Tibial nerve (tissue), 4 donors: ENCODE measurements around the gene CLRN2. TPM values are rescaled to one million over a fixed set of nuclear protein-coding genes. Genes with fewer than 3 reads are reported as not detected.

ENCODE experiments used
- DNase-seq, 2 donors: peaks; one replicate each; pipeline ENCODE4 v3.0.0-alpha.2; 2019; ENCODE audit warnings: low spot score in 2 of 2
- H3K27ac ChIP-seq, 4 donors: fragments of 200-600 bp; sonication (generic) in 3 of 4; one replicate each; pipeline ENCODE4 v1.5.1; 2017 to 2019; ENCODE audit warnings: mild to moderate bottlenecking in 1 of 4
- H3K27me3 ChIP-seq, 2 donors: fragments of 200-600 bp; sonication (generic) in 1 of 2; one replicate each; pipeline versions ENCODE4 v1.5.1 to v1.6.0; 2017 to 2019
- H3K36me3 ChIP-seq, 3 donors: fragments of 200-600 bp; sonication (generic); one replicate each; pipeline ENCODE4 v1.5.1; 2018 to 2019
- H3K4me1 ChIP-seq, 4 donors: fragments of 200-600 bp; sonication (generic) in 3 of 4; one replicate each; pipeline ENCODE4 v1.5.1; 2017 to 2019
- H3K4me3 ChIP-seq, 4 donors: fragments of 200-600 bp; sonication (generic) in 3 of 4; one replicate each; pipeline ENCODE4 v1.5.1; 2017 to 2019; ENCODE audit warnings: mild to moderate bottlenecking in 1 of 4, moderate library complexity in 1 of 4
- H3K9me3 ChIP-seq, 4 donors: fragments of 200-600 bp; sonication (generic) in 3 of 4; one replicate each; pipeline ENCODE4 v1.5.1; 2017 to 2019
- CTCF ChIP-seq, 5 experiments: fragments of 200-600 bp in 3 of 5; fragments of 450-650 bp in 2 of 5; sonication (generic) in 3 of 5; IDR thresholded peaks; one replicate each; pipeline ENCODE4 v1.5.1; 2016 to 2019; ENCODE audit warnings: antibody characterized with exemption in 5 of 5, mild to moderate bottlenecking in 3 of 5, moderate library complexity in 2 of 5
- EP300 ChIP-seq, 2 donors: sonication (generic); formaldehyde crosslinking; IDR thresholded peaks; one replicate each; pipeline ENCODE4 v1.6.1; 2017; ENCODE audit warnings: antibody characterized with exemption in 2 of 2, mild to moderate bottlenecking in 1 of 2
- POLR2A ChIP-seq, 2 donors: fragments of 450-650 bp; IDR thresholded peaks; one replicate each; pipeline ENCODE4 v1.6.1; 2017; ENCODE audit warnings: antibody characterized with exemption in 2 of 2, mild to moderate bottlenecking in 2 of 2, moderate library complexity in 2 of 2
- WGBS, 2 donors: methylation state at CpG; one replicate each; pipeline ENCODE4 v1.1.5; 2018; 5-methylcytosine and 5-hydroxymethylcytosine counted together
- total RNA-seq, 4 donors: library from RNA; depleted of rRNA; stranded (reverse); fragments of >200 nt; gene quantifications; one replicate each; pipeline ENCODE4 v1.1.0, GENCODE V29; 2016

Gene CLRN2
- total RNA-seq, 4 donors from 2014 or later: not detected

GRCh38 chr4:17521595-17521994 lies 6.6 kb downstream of the CLRN2 start:
- Histone ChIP-seq H3K9me3 (no peaks in the 10 kb centered on the region), H3K4me1 (no peaks in the 10 kb centered on the region), H3K27me3 (no peaks in the 10 kb centered on the region), H3K4me3 (no peak overlapping the region), H3K36me3 (no peaks in the 10 kb centered on the region), H3K27ac (no peak overlapping the region)
- 84 to 86% methylated on average over 5 of the region's 5 CpGs for WGBS, 2 donors
- TF ChIP-seq CTCF (IDR thresholded peaks at IDR 0.05) (no peak), EP300 (IDR thresholded peaks at IDR 0.05) (no peak), POLR2A (IDR thresholded peaks at IDR 0.05) (no peak)
- DNase-seq: no peak

GRCh38 chr4:17523662-17524061 lies 8.7 kb downstream of the CLRN2 start:
- Histone ChIP-seq H3K27ac (no peak overlapping the region), H3K36me3 (no peaks in the 10 kb centered on the region), H3K9me3 (no peaks in the 10 kb centered on the region), H3K4me1 (no peaks in the 10 kb centered on the region), H3K27me3 (no peaks in the 10 kb centered on the region), H3K4me3 (no peak overlapping the region)
- WGBS, 2 donors: 29 to 35% methylated on average over 2 of the region's 2 CpGs
- no peak for TF ChIP-seq POLR2A (IDR thresholded peaks at IDR 0.05)
- TF ChIP-seq EP300 (IDR thresholded peaks at IDR 0.05): no peak
- TF ChIP-seq CTCF (IDR thresholded peaks at IDR 0.05): no peak
- DNase-seq: no peak

GRCh38 chr4:17526695-17527477 lies 11.9 kb downstream of the CLRN2 start:
- TF ChIP-seq EP300 (IDR thresholded peaks at IDR 0.05): no peak
- no peak for TF ChIP-seq POLR2A (IDR thresholded peaks at IDR 0.05)
- TF ChIP-seq CTCF (IDR thresholded peaks at IDR 0.05): no peak
- no peak overlapping the region for H3K27ac ChIP-seq
- H3K9me3 ChIP-seq: no peaks in the 10 kb centered on the region
- no peaks in the 10 kb centered on the region for H3K36me3 ChIP-seq
- H3K27me3 ChIP-seq: no peaks in the 10 kb centered on the region
- no peak overlapping the region for H3K4me3 ChIP-seq
- no peaks in the 10 kb centered on the region for H3K4me1 ChIP-seq
- no peak for DNase-seq
- WGBS, 2 donors: 77 to 82% methylated on average over 27 of the region's 27 CpGs

- Histone ChIP-seq H3K27ac (no peak overlapping the region), H3K9me3 (no peaks in the 10 kb centered on the region), H3K36me3 (no peaks in the 10 kb centered on the region), H3K4me1 (no peaks in the 10 kb centered on the region), H3K27me3 (no peaks in the 10 kb centered on the region), H3K4me3 (no peak overlapping the region)
- TF ChIP-seq EP300 (IDR thresholded peaks at IDR 0.05) (no peak), POLR2A (IDR thresholded peaks at IDR 0.05) (no peak)
- no peak for DNase-seq
- 87 to 91% methylated on average over 10 of the region's 10 CpGs for WGBS, 2 donors
Measured at GRCh38 chr4:17528551-17529165, 13.7 kb downstream of the CLRN2 start.

GRCh38 chr4:17531538-17532285 lies 16.7 kb downstream of the CLRN2 start:
- WGBS, 2 donors: 66 to 72% methylated on average over 8 of the region's 8 CpGs
- Histone ChIP-seq H3K9me3 (no peaks in the 10 kb centered on the region), H3K27me3 (no peaks in the 10 kb centered on the region), H3K36me3 (no peaks in the 10 kb centered on the region), H3K4me1 (no peaks in the 10 kb centered on the region), H3K27ac (no peak overlapping the region), H3K4me3 (no peak overlapping the region)
- TF ChIP-seq CTCF (IDR thresholded peaks at IDR 0.05) (no peak), EP300 (IDR thresholded peaks at IDR 0.05) (no peak), POLR2A (IDR thresholded peaks at IDR 0.05) (no peak)
- DNase-seq: no peak
